Fibroblast of pulmonary artery (primary cell): ENCODE measurements around the gene ZSCAN20.

Source experiments
- DNase-seq: peaks from one replicate; pipeline ENCODE4 v3.0.0-alpha.2; 2010; ENCODE audit warnings: low read depth
- H3K4me3 ChIP-seq: replicated peaks from 2 replicates; pipeline ENCODE4 v1.5.1; 2011; ENCODE audit warnings: low read depth, mild to moderate bottlenecking, control low read depth, low read length, moderate library complexity
- CTCF ChIP-seq: IDR thresholded peaks from 2 replicates; pipeline ENCODE4 v1.5.1; 2011; ENCODE audit warnings: mild to moderate bottlenecking, control low read depth, low read length, inconsistent platforms; ENCODE audit errors: missing control alignments

The ZSCAN20 gene

GRCh38 chr1:33472269-33472980 is at the start of gene ZSCAN20:
Gene ZSCAN20, plus strand, starts transcription at chr1:33472645. Its CDS starts 6,644 bp downstream, at chr1:33479289.
- peak; percentile 98 for DNase-seq
- H3K4me3 ChIP-seq = peak within 1 kb of the TSS; percentile 84
- no peak for TF ChIP-seq CTCF

- TF ChIP-seq CTCF = no peak
- H3K4me3 ChIP-seq = no peak overlapping the region
- DNase-seq = peak; percentile 50
These were observed 48.2 kb upstream of the ZSCAN20 start for GRCh38 chr1:33424205-33424604.

GRCh38 chr1:33424610-33425009 is 47.8 kb upstream of the ZSCAN20 start:
- TF ChIP-seq CTCF = no peak
- no peak for DNase-seq
- H3K4me3 ChIP-seq = no peak overlapping the region

- TF ChIP-seq CTCF = no peak
- no peak overlapping the region for H3K4me3 ChIP-seq
- DNase-seq = no peak
These were observed 46.5 kb upstream of the ZSCAN20 start for GRCh38 chr1:33425900-33426299.

- DNase-seq = no peak
- TF ChIP-seq CTCF = no peak
- H3K4me3 ChIP-seq = no peak overlapping the region
These were observed 45.5 kb upstream of the ZSCAN20 start for GRCh38 chr1:33426916-33427315.

- TF ChIP-seq CTCF = no peak
- H3K4me3 ChIP-seq = no peak overlapping the region
- DNase-seq = no peak
These were observed 43.8 kb upstream of the ZSCAN20 start for GRCh38 chr1:33428661-33429060.

GRCh38 chr1:33429332-33429731 is 43.1 kb upstream of the ZSCAN20 start:
- no peak overlapping the region for H3K4me3 ChIP-seq
- TF ChIP-seq CTCF = no peak
- DNase-seq = no peak
